ENCODE results near the gene CEBPZOS. TPM values are rescaled to one million over a fixed set of nuclear protein-coding genes. Genes with fewer than 3 reads are reported as not detected.

The CEBPZOS gene
- total and polyA plus RNA-seq, 10 of the 15 experiments (the other 5 are each of a cell fraction or from before 2014, with no cell fraction given), result 22.9 to 50.8 (median 39.1) TPM

- peaks cover 26% of the 10 kb centered on the region for H3K79me2 ChIP-seq (ENCODE audit: control insufficient read depth, insufficient read depth, low read length)
- ATAC-seq (no peak), FAIRE-seq (no peak), DNase-seq (ENCODE audit: low read depth, low spot score) (no peak)
- no peaks in the 10 kb centered on the region for H3K27me3 ChIP-seq (replicated peaks in 1 of 2; ENCODE audit: control insufficient read depth in 2 of 2, insufficient read depth in 2 of 2, low read length in 1 of 2)
- ChIA-PET SMC1A (ENCODE audit: uncharacterized antibody, unreplicated experiment) (interaction anchor here (0.5 to 1.7 kb wide), 5 partner anchors 8 to 794 kb away, joined by 3 to 5 read pairs (median 4); partner anchors contain the start of genes CEBPZ and NDUFAF7), POLR2A (interaction anchor here (1.1 to 1.3 kb wide), 3 partner anchors 9 to 78 kb away, joined by 3 to 7 read pairs (median 4); no protein-coding TSS in a partner anchor), CTCF (interaction anchor here (0.6 to 2.0 kb wide), 6 partner anchors 11 to 140 kb away, joined by 3 to 7 read pairs (median 4); no protein-coding TSS in a partner anchor), RAD21 (ENCODE audit: unreplicated experiment) (no interaction called here)
- H3K9me3 ChIP-seq (replicated peaks; ENCODE audit: control insufficient read depth, insufficient read depth, low read length), result no peaks in the 10 kb centered on the region
- intact Hi-C loops (cut with micrococcal nuclease; ENCODE audit: unreplicated experiment) (no loop called here), in situ Hi-C loops (cut with MboI) (no loop called here)
- no peak overlapping the region for H3K4me3 ChIP-seq
- H3K27ac ChIP-seq (ENCODE audit: control insufficient read depth, insufficient read depth), result no peak overlapping the region
- TF ChIP-seq RAD21 (IDR thresholded peaks at IDR 0.05; ENCODE audit: insufficient read depth, low read depth, low read length) (no peak), SREBF1 (IDR thresholded peaks at IDR 0.05; ENCODE audit: low read length) (no peak)
- no peak overlapping the region for H2AFZ ChIP-seq (ENCODE audit: control insufficient read depth, low read depth, low read length)
- no peak overlapping the region for H3K9ac ChIP-seq (ENCODE audit: control insufficient read depth, insufficient read depth, low read length)
- no TSS peak for BruUV-seq (replicated peaks)
- H3K4me1 ChIP-seq (ENCODE audit: control insufficient read depth, insufficient read depth, low read length), result no peaks in the 10 kb centered on the region; the same call in 1 of the 2 replicates
- 100% methylated on average over 4 of the region's 4 CpGs for WGBS (ENCODE audit: insufficient coverage, insufficient replicate concordance, low lambda C conversion rate, missing lambda C conversion rate)
- peaks cover 7 to 16% of the 10 kb centered on the region in 2 experiments; a peak in 3 of 4 replicates for H3K36me3 ChIP-seq (ENCODE audit: control insufficient read depth in 2 of 2, insufficient read depth in 2 of 2, low read length in 1 of 2)
- no peaks in the 10 kb centered on the region for H4K20me1 ChIP-seq (ENCODE audit: control insufficient read depth, insufficient read depth)
- no peak overlapping the region for H3K4me2 ChIP-seq (ENCODE audit: control insufficient read depth, insufficient read depth)
These were observed 26.8 kb downstream of the CEBPZOS start for GRCh38 chr2:37223131-37223530.

DNA sequence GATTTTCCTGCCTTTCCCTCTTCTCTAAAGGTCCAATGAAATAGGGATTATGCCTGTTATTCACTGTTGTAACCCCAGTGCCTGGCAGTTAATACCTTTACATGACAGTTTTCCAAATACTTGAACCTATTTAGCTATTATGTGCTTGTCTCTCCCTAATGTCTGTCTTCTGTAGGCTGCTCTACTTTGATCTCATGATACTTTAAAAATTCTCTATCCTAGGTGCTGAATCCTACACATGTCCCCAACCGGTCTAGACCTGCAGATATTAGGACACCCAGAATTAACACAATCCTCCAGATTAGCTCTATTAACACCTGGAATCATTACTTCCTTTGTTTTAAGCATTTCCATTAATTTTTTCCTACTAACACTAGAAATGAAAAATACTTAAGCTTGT is 27.8 kb downstream of the CEBPZOS start:
- no peak overlapping the region for H2AFZ ChIP-seq (ENCODE audit: control insufficient read depth, low read depth, low read length)
- ATAC-seq, result peak; percentile 67
- H3K9me3 ChIP-seq (replicated peaks; ENCODE audit: control insufficient read depth, insufficient read depth, low read length), result no peaks in the 10 kb centered on the region
- no peaks in the 10 kb centered on the region; the same call in 1 of the 2 replicates for H3K4me1 ChIP-seq (ENCODE audit: control insufficient read depth, insufficient read depth, low read length)
- no peak overlapping the region for H3K27ac ChIP-seq (ENCODE audit: control insufficient read depth, insufficient read depth)
- no peak for FAIRE-seq
- 96% methylated on average over 1 of the region's 1 CpG for WGBS (ENCODE audit: insufficient coverage, insufficient replicate concordance, low lambda C conversion rate, missing lambda C conversion rate)
- H3K27me3 ChIP-seq (replicated peaks in 1 of 2; ENCODE audit: control insufficient read depth in 2 of 2, insufficient read depth in 2 of 2, low read length in 1 of 2), result no peaks in the 10 kb centered on the region
- intact Hi-C loops (cut with micrococcal nuclease; ENCODE audit: unreplicated experiment) (no loop called here), in situ Hi-C loops (cut with MboI) (no loop called here)
- H3K79me2 ChIP-seq (ENCODE audit: control insufficient read depth, insufficient read depth, low read length), result peaks cover 35% of the 10 kb centered on the region
- SMC1A ChIA-PET (ENCODE audit: uncharacterized antibody, unreplicated experiment), result interaction anchor here (1.1 to 1.3 kb wide), 3 partner anchors 23 to 67 kb away, joined by 3 to 5 read pairs (median 4); partner anchors contain the start of gene EIF2AK2
- POLR2A ChIA-PET, result interaction anchor here (1.1 kb wide), 1 partner anchor 10 kb away, joined by 3 read pairs; no protein-coding TSS in a partner anchor
- peaks cover 7 to 18% of the 10 kb centered on the region in 2 experiments; a peak in 3 of 4 replicates for H3K36me3 ChIP-seq (ENCODE audit: control insufficient read depth in 2 of 2, insufficient read depth in 2 of 2, low read length in 1 of 2)
- no peak overlapping the region for H3K9ac ChIP-seq (ENCODE audit: control insufficient read depth, insufficient read depth, low read length)
- H4K20me1 ChIP-seq (ENCODE audit: control insufficient read depth, insufficient read depth), result no peaks in the 10 kb centered on the region
- CTCF ChIA-PET, result interaction anchor here (0.9 to 2.0 kb wide), 2 partner anchors 12 to 55 kb away, joined by 4 to 7 read pairs; no protein-coding TSS in a partner anchor
- DNase-seq (ENCODE audit: low read depth, low spot score), result no peak
- RAD21 ChIA-PET (ENCODE audit: unreplicated experiment), result no interaction called here
- H3K4me3 ChIP-seq, result no peak overlapping the region
- BruUV-seq (replicated peaks), result no TSS peak
- H3K4me2 ChIP-seq (ENCODE audit: control insufficient read depth, insufficient read depth), result no peak overlapping the region
- no peak for TF ChIP-seq POLR2AphosphoS2 (IDR thresholded peaks at IDR 0.05; ENCODE audit: low read depth, low read length)
- TF ChIP-seq BHLHE40 (IDR thresholded peaks at IDR 0.05; ENCODE audit: borderline replicate concordance in 1 of 2, low read depth in 2 of 2, low read length in 1 of 2), result no peak
- TF ChIP-seq RB1 (IDR thresholded peaks at IDR 0.05; ENCODE audit: borderline replicate concordance), result no peak
- no peak for TF ChIP-seq NR2C1 (IDR thresholded peaks at IDR 0.05)
- no peak for TF ChIP-seq GABPA (IDR thresholded peaks at IDR 0.05; ENCODE audit: low read depth)
- TF ChIP-seq TBL1XR1 (IDR thresholded peaks at IDR 0.05; ENCODE audit: low read depth, low read length), result no peak
- TF ChIP-seq SIN3A (IDR thresholded peaks at IDR 0.05; ENCODE audit: low read depth, low read length), result peak; percentile 53; the same call in 1 of the 2 replicates
- TF ChIP-seq MXI1 (IDR thresholded peaks at IDR 0.05; ENCODE audit: low read depth, low read length), result peak; percentile 77; the same call in 1 of the 2 replicates
- no peak for TF ChIP-seq SMAD1 (IDR thresholded peaks at IDR 0.05; ENCODE audit: low read depth, partially characterized antibody)
- no peak for TF ChIP-seq NFYB (IDR thresholded peaks at IDR 0.05; ENCODE audit: insufficient read depth, low read depth, low read length)
- TF ChIP-seq, protein P1, sequence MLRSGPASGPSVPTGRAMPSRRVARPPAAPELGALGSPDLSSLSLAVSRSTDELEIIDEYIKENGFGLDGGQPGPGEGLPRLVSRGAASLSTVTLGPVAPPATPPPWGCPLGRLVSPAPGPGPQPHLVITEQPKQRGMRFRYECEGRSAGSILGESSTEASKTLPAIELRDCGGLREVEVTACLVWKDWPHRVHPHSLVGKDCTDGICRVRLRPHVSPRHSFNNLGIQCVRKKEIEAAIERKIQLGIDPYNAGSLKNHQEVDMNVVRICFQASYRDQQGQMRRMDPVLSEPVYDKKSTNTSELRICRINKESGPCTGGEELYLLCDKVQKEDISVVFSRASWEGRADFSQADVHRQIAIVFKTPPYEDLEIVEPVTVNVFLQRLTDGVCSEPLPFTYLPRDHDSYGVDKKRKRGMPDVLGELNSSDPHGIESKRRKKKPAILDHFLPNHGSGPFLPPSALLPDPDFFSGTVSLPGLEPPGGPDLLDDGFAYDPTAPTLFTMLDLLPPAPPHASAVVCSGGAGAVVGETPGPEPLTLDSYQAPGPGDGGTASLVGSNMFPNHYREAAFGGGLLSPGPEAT (IDR thresholded peaks at IDR 0.05; ENCODE audit: low read depth), result no peak
- no peak for TF ChIP-seq TCF7 (IDR thresholded peaks at IDR 0.05; ENCODE audit: borderline replicate concordance)
- no peak for TF ChIP-seq BRCA1 (IDR thresholded peaks at IDR 0.05; ENCODE audit: low read depth, low read length)
